H7 (cell line): ENCODE measurements around the gene TTLL8. TPM values are rescaled to one million over a fixed set of nuclear protein-coding genes. Genes with fewer than 3 reads are reported as not detected.
A peak's percentile ranks its signal among the peaks of the same experiment; 100 is the strongest.

Experiments
- DNase-seq: peaks from one replicate; pipeline ENCODE4 v3.0.0; 2012
- H3K27me3 ChIP-seq: 2 replicates; pipeline ENCODE4 v1.6.0; 2011; ENCODE audit warnings: mild to moderate bottlenecking, low read length; ENCODE audit not compliant: control insufficient read depth, insufficient read depth
- H3K36me3 ChIP-seq: replicated peaks from 2 replicates; pipeline ENCODE4 v1.5.1; 2011; ENCODE audit warnings: low read length; ENCODE audit not compliant: control insufficient read depth, insufficient read depth
- H3K4me3 ChIP-seq: 2 replicates; pipeline ENCODE4 v1.5.1; 2011; ENCODE audit warnings: low read depth, mild to moderate bottlenecking, control low read depth, low read length, moderate library complexity; ENCODE audit not compliant: insufficient read depth
- total RNA-seq: library from RNA; depleted of rRNA; stranded (reverse); fragments of >200 nt; shearing (Covaris generic); gene quantifications from 2 replicates; pipeline ENCODE4 v1.2.3, GENCODE V29; 2014

The TTLL8 gene
- total RNA-seq, 1 experiment from 2014 or later = not detected

- DNase-seq = peak; percentile 79
- Histone ChIP-seq H3K27me3 (peaks cover 17% of the 10 kb centered on the region), H3K4me3 (no peak overlapping the region), H3K36me3 (no peaks in the 10 kb centered on the region)
Observed at GRCh38 chr22:50060441-50061140, 2.5 kb upstream of the TTLL8 start.

- H3K4me3 ChIP-seq = no peak overlapping the region
- no peaks in the 10 kb centered on the region for H3K36me3 ChIP-seq
- no peak for DNase-seq
- peaks cover 17% of the 10 kb centered on the region for H3K27me3 ChIP-seq
Observed at GRCh38 chr22:50059881-50060262, 1.8 kb upstream of the TTLL8 start.

GRCh38 chr22:50058906-50059880 is 1.1 kb upstream of the TTLL8 start:
- peaks cover 17% of the 10 kb centered on the region for H3K27me3 ChIP-seq
- no peaks in the 10 kb centered on the region for H3K36me3 ChIP-seq
- H3K4me3 ChIP-seq = peak overlapping the region; percentile 57
- peak; percentile 98 for DNase-seq

- peak; percentile 82 for DNase-seq
- Histone ChIP-seq H3K36me3 (no peaks in the 10 kb centered on the region), H3K27me3 (peaks cover 17% of the 10 kb centered on the region), H3K4me3 (peak overlapping the region; percentile 57; the same call in 1 of the 2 replicates)
Observed at GRCh38 chr22:50057278-50058060, 629 bp downstream of the TTLL8 start.

- no peak overlapping the region for H3K4me3 ChIP-seq
- H3K27me3 ChIP-seq = peaks cover 17% of the 10 kb centered on the region
- H3K36me3 ChIP-seq = no peaks in the 10 kb centered on the region
- peak; percentile 72 for DNase-seq
Observed at GRCh38 chr22:50056214-50056972, 1.7 kb downstream of the TTLL8 start.

GRCh38 chr22:50053861-50054260 is 4.2 kb downstream of the TTLL8 start:
- Histone ChIP-seq H3K27me3 (peaks cover 17% of the 10 kb centered on the region), H3K4me3 (no peak overlapping the region), H3K36me3 (no peaks in the 10 kb centered on the region)
- no peak for DNase-seq

GRCh38 chr22:50051930-50052329 is 6.2 kb downstream of the TTLL8 start:
- DNase-seq = peak; percentile 37
- Histone ChIP-seq H3K4me3 (no peak overlapping the region), H3K36me3 (no peaks in the 10 kb centered on the region), H3K27me3 (peaks cover 2% of the 10 kb centered on the region)

GRCh38 chr22:50049299-50050195 is 8.6 kb downstream of the TTLL8 start:
- peak; percentile 57 for DNase-seq

GRCh38 chr22:50048836-50049235 is 9.3 kb downstream of the TTLL8 start:
- peak; percentile 52 for DNase-seq
- Histone ChIP-seq H3K4me3 (no peak overlapping the region), H3K36me3 (no peaks in the 10 kb centered on the region), H3K27me3 (no peaks in the 10 kb centered on the region)

More at GRCh38 chr22:50049299-50050195, 8.6 kb downstream of the TTLL8 start:
- no peaks in the 10 kb centered on the region for H3K36me3 ChIP-seq
- H3K4me3 ChIP-seq = no peak overlapping the region
- no peaks in the 10 kb centered on the region; the same call in 1 of the 2 replicates for H3K27me3 ChIP-seq

- peak; percentile 39 for DNase-seq
- Histone ChIP-seq H3K36me3 (no peaks in the 10 kb centered on the region), H3K4me3 (no peak overlapping the region), H3K27me3 (no peaks in the 10 kb centered on the region)
Observed at GRCh38 chr22:50048061-50048765, 9.9 kb downstream of the TTLL8 start.

GRCh38 chr22:50047346-50047745 is 10.8 kb downstream of the TTLL8 start:
- Histone ChIP-seq H3K27me3 (no peaks in the 10 kb centered on the region), H3K36me3 (no peaks in the 10 kb centered on the region), H3K4me3 (no peak overlapping the region)
- peak; percentile 53 for DNase-seq

- no peaks in the 10 kb centered on the region for H3K36me3 ChIP-seq
- H3K4me3 ChIP-seq = no peak overlapping the region
- DNase-seq = no peak
- H3K27me3 ChIP-seq = no peaks in the 10 kb centered on the region
Observed at GRCh38 chr22:50046481-50047245, 11.4 kb downstream of the TTLL8 start.
